ENCODE results near the gene TSSK6. TPM values are rescaled to one million over a fixed set of nuclear protein-coding genes. Genes with fewer than 3 reads are reported as not detected.

The TSSK6 gene
- total RNA-seq, 4 donors from 2014 or later = 2.6 to 10.5 (median 6.8) TPM

GRCh38 chr19:19495614-19496603 lies 19.4 kb downstream of the TSSK6 start:
- WGBS, 2 donors (ENCODE audit: low coverage in 1 of 2) = 86 to 92% methylated on average over 4 to 30 of the region's 30 CpGs
- H3K27me3 ChIP-seq = no peaks in the 10 kb centered on the region
- H3K9me3 ChIP-seq = no peaks in the 10 kb centered on the region
- H3K36me3 ChIP-seq = peaks cover 0 to 55% (median 14%) of the 10 kb centered on the region in 4 donors
- DNase-seq = no peak
- no peak overlapping the region for H3K27ac ChIP-seq
- intact Hi-C loops (cut with DNase I; ENCODE audit: low total_unique reads) = no loop called here
- H3K4me3 ChIP-seq = no peak overlapping the region
- TF ChIP-seq CTCF (IDR thresholded peaks at IDR 0.05) (no peak), EP300 (IDR thresholded peaks at IDR 0.05; ENCODE audit: low read depth) (no peak)
- H3K4me1 ChIP-seq = no peaks in the 10 kb centered on the region
- in situ Hi-C loops (cut with MboI; ENCODE audit: low pct_ligation_motif_present in 1 of 4, low pct_unique_long_range_greater_than_20kb in 1 of 4, low sequenced_read_pairs in 3 of 4) = loop anchor here in 3 of 4 donors (25.0 kb wide), 2 partner anchors 134 to 309 kb away; partner anchors contain the start of genes BORCS8 (in 1 of the 3) and RFXANK (in 1 of the 3)

- in situ Hi-C loops (cut with MboI; ENCODE audit: low pct_ligation_motif_present in 1 of 4, low pct_unique_long_range_greater_than_20kb in 1 of 4, low sequenced_read_pairs in 3 of 4) = loop anchor here (5.0 to 25.0 kb wide), 4 partner anchors 122 to 307 kb away; partner anchors contain the start of genes BORCS8 (in 1 of the 4) and RFXANK (in 1 of the 4)
- H3K36me3 ChIP-seq = peaks cover 0 to 40% (median 14%) of the 10 kb centered on the region in 4 donors
- 89% methylated on average over 15 of the region's 15 CpGs; no CpG with 5 or more reads in 1 of the 2 donors for WGBS, 2 donors (ENCODE audit: low coverage in 1 of 2)
These were observed 21.4 kb downstream of the TSSK6 start for GRCh38 chr19:19493841-19494546.

GRCh38 chr19:19492026-19492610 lies 23.2 kb downstream of the TSSK6 start:
- TF ChIP-seq POLR2AphosphoS5 (IDR thresholded peaks at IDR 0.05) = no peak
- no peak for TF ChIP-seq CTCF (IDR thresholded peaks at IDR 0.05)
- TF ChIP-seq EP300 (IDR thresholded peaks at IDR 0.05; ENCODE audit: low read depth) = no peak
- no peak for TF ChIP-seq POLR2A (IDR thresholded peaks at IDR 0.05)
- in situ Hi-C loops (cut with MboI; ENCODE audit: low pct_ligation_motif_present in 1 of 4, low pct_unique_long_range_greater_than_20kb in 1 of 4, low sequenced_read_pairs in 3 of 4) = loop anchor here (5.0 to 25.0 kb wide), 4 partner anchors 120 to 305 kb away; partner anchors contain the start of genes BORCS8 (in 1 of the 4) and RFXANK (in 1 of the 4)
- H3K4me1 ChIP-seq = peaks cover 15 to 36% (median 32%) of the 10 kb centered on the region in 4 donors
- no peaks in the 10 kb centered on the region for H3K27me3 ChIP-seq
- no peaks in the 10 kb centered on the region for H3K9me3 ChIP-seq
- H3K27ac ChIP-seq = no peak overlapping the region
- WGBS, 2 donors (ENCODE audit: low coverage in 1 of 2) = 80 to 87% methylated on average over 1 to 21 of the region's 21 CpGs
- peaks cover 0 to 25% (median 12%) of the 10 kb centered on the region in 4 donors for H3K36me3 ChIP-seq
- intact Hi-C loops (cut with DNase I; ENCODE audit: low total_unique reads) = loop anchor here (2.0 kb wide), 1 partner anchor 125 kb away; no protein-coding TSS in a partner anchor
- H3K4me3 ChIP-seq = no peak overlapping the region
- DNase-seq = no peak

More at GRCh38 chr19:19493841-19494546, 21.4 kb downstream of the TSSK6 start:
- no peak for TF ChIP-seq EP300 (IDR thresholded peaks at IDR 0.05; ENCODE audit: low read depth)
- TF ChIP-seq POLR2AphosphoS5 (IDR thresholded peaks at IDR 0.05) = no peak
- no peak for TF ChIP-seq POLR2A (IDR thresholded peaks at IDR 0.05)
- no peak for TF ChIP-seq CTCF (IDR thresholded peaks at IDR 0.05)
- Histone ChIP-seq H3K4me1 (peaks cover 11 to 17% (median 14%) of the 10 kb centered on the region in 4 donors), H3K27me3 (no peaks in the 10 kb centered on the region), H3K4me3 (no peak overlapping the region), H3K27ac (no peak overlapping the region), H3K9me3 (no peaks in the 10 kb centered on the region)
- DNase-seq = no peak
- intact Hi-C loops (cut with DNase I; ENCODE audit: low total_unique reads) = loop anchor here (2.0 kb wide), 1 partner anchor 127 kb away; no protein-coding TSS in a partner anchor
